Skeletal muscle cell (primary cell): ENCODE results near the gene STX4.
"Not testable (repeated sequence)": the region's sequence is repeated elsewhere in the genome, so short reads cannot be mapped to it uniquely, and the experiment has no call there.

Experiments used
- DNase-seq: peaks from one replicate; pipeline ENCODE4 v3.0.0-alpha.2; 2010; ENCODE audit warnings: low read depth
- H3K4me3 ChIP-seq: 2 replicates; pipeline ENCODE4 v1.5.1; 2011; ENCODE audit warnings: low read depth, mild to moderate bottlenecking, control low read depth, low read length, moderate library complexity

The STX4 gene

GRCh38 chr16:31011815-31012214, 21.5 kb upstream of the STX4 start:
- not testable (repeated sequence) for H3K4me3 ChIP-seq

GRCh38 chr16:31013292-31013691, 20.1 kb upstream of the STX4 start:
- not testable (repeated sequence) for H3K4me3 ChIP-seq, DNase-seq

More at GRCh38 chr16:31011815-31012214, 21.5 kb upstream of the STX4 start:
- not testable (repeated sequence) for DNase-seq

- H3K4me3 ChIP-seq: no peak overlapping the region
- no peak for DNase-seq
Observed at GRCh38 chr16:31016018-31016417, 17.3 kb upstream of the STX4 start.

GRCh38 chr16:31017756-31018155, 15.6 kb upstream of the STX4 start:
- H3K4me3 ChIP-seq, DNase-seq: not testable (repeated sequence)

GRCh38 chr16:31020536-31020935, 12.8 kb upstream of the STX4 start:
- H3K4me3 ChIP-seq: no peak overlapping the region
- DNase-seq: no peak

- no peak overlapping the region for H3K4me3 ChIP-seq
- DNase-seq: no peak
Observed at GRCh38 chr16:31022544-31023251, 10.7 kb upstream of the STX4 start.

- no peak for DNase-seq
- H3K4me3 ChIP-seq: no peak overlapping the region
Observed at GRCh38 chr16:31023252-31023602, 10.1 kb upstream of the STX4 start.

- no peak for DNase-seq
- no peak overlapping the region for H3K4me3 ChIP-seq
Observed at GRCh38 chr16:31023627-31024226, 9.6 kb upstream of the STX4 start.

GRCh38 chr16:31025339-31025738, 8.0 kb upstream of the STX4 start:
- no peak for DNase-seq

GRCh38 chr16:31029272-31029671, 4.1 kb upstream of the STX4 start:
- H3K4me3 ChIP-seq: no peak overlapping the region
- DNase-seq: no peak

More at GRCh38 chr16:31025339-31025738, 8.0 kb upstream of the STX4 start:
- H3K4me3 ChIP-seq: no peak overlapping the region

- H3K4me3 ChIP-seq: no peak overlapping the region
- DNase-seq: no peak
Observed at GRCh38 chr16:31031276-31031675, 2.1 kb upstream of the STX4 start.

- peak; percentile 34 for DNase-seq
Observed at GRCh38 chr16:31033709-31034492, 543 bp downstream of the STX4 start.

GRCh38 chr16:31036691-31037090, 3.3 kb downstream of the STX4 start:
- DNase-seq: no peak

More at GRCh38 chr16:31033709-31034492, 543 bp downstream of the STX4 start:
- peak overlapping the region; percentile 98 for H3K4me3 ChIP-seq

GRCh38 chr16:31038993-31039392, 5.6 kb downstream of the STX4 start:
- no peak overlapping the region for H3K4me3 ChIP-seq
- DNase-seq: no peak

More at GRCh38 chr16:31036691-31037090, 3.3 kb downstream of the STX4 start:
- H3K4me3 ChIP-seq: no peak overlapping the region

GRCh38 chr16:31042866-31043265, 9.5 kb downstream of the STX4 start:
- H3K4me3 ChIP-seq: no peak overlapping the region
- DNase-seq: no peak

- DNase-seq: no peak
- no peak overlapping the region for H3K4me3 ChIP-seq
Observed at GRCh38 chr16:31043352-31043751, 10.0 kb downstream of the STX4 start.

- H3K4me3 ChIP-seq: no peak overlapping the region
- DNase-seq: no peak
Observed at GRCh38 chr16:31043898-31044481, 10.6 kb downstream of the STX4 start.

- no peak for DNase-seq
Observed at GRCh38 chr16:31050280-31051030, 17.1 kb downstream of the STX4 start.

GRCh38 chr16:31052114-31052513, 18.8 kb downstream of the STX4 start:
- no peak overlapping the region for H3K4me3 ChIP-seq
- peak; percentile 88 for DNase-seq

More at GRCh38 chr16:31050280-31051030, 17.1 kb downstream of the STX4 start:
- no peak overlapping the region for H3K4me3 ChIP-seq
